Amniotic epithelial cell (primary cell): Measurements from ENCODE around the gene AQP7.
"Not testable (repeated sequence)": the region's sequence is repeated elsewhere in the genome, so short reads cannot be mapped to it uniquely, and the experiment has no call there.

Experiments used
- DNase-seq: peaks from one replicate; pipeline ENCODE4 v3.0.0-alpha.2; 2010; ENCODE audit warnings: low read depth

The AQP7 gene

GRCh38 chr9:33402371-33402770 lies at the start of gene AQP7:
Gene AQP7 (minus strand): TSS chr9:33402568. CDS start chr9:33401262, 1,306 bp downstream.
- not testable (repeated sequence) for DNase-seq

GRCh38 chr9:33450621-33451146 lies 48.3 kb upstream of the AQP7 start:
- no peak for DNase-seq

- no peak for DNase-seq
Observed at GRCh38 chr9:33449715-33450114, 47.3 kb upstream of the AQP7 start.

- no peak for DNase-seq
Observed at GRCh38 chr9:33447799-33448553, 45.6 kb upstream of the AQP7 start.

GRCh38 chr9:33446946-33447798 lies 44.8 kb upstream of the AQP7 start, which contains the start of gene AQP3:
Gene AQP3 (minus strand): TSS chr9:33447593. CDS start chr9:33447530, 63 bp downstream.
- peak; percentile 63 for DNase-seq

- no peak for DNase-seq
Observed at GRCh38 chr9:33446240-33446945, 44.0 kb upstream of the AQP7 start.

GRCh38 chr9:33445389-33446239 lies 43.2 kb upstream of the AQP7 start:
- no peak for DNase-seq

GRCh38 chr9:33443464-33444154 lies 41.2 kb upstream of the AQP7 start:
- no peak for DNase-seq

GRCh38 chr9:33443047-33443446 lies 40.7 kb upstream of the AQP7 start:
- DNase-seq = peak; percentile 47

GRCh38 chr9:33442125-33442524 lies 39.8 kb upstream of the AQP7 start:
- no peak for DNase-seq

- no peak for DNase-seq
Observed at GRCh38 chr9:33440609-33441008, 38.2 kb upstream of the AQP7 start.

- DNase-seq = no peak
Observed at GRCh38 chr9:33440204-33440603, 37.8 kb upstream of the AQP7 start.

GRCh38 chr9:33439731-33440130 lies 37.4 kb upstream of the AQP7 start:
- no peak for DNase-seq

GRCh38 chr9:33438926-33439680 lies 36.7 kb upstream of the AQP7 start:
- DNase-seq = no peak

- DNase-seq = no peak
Observed at GRCh38 chr9:33437898-33438297, 35.5 kb upstream of the AQP7 start.

GRCh38 chr9:33437205-33437604 lies 34.8 kb upstream of the AQP7 start:
- no peak for DNase-seq

GRCh38 chr9:33436445-33436844 lies 34.1 kb upstream of the AQP7 start:
- no peak for DNase-seq

- DNase-seq = peak; percentile 60
Observed at GRCh38 chr9:33435821-33436277, 33.5 kb upstream of the AQP7 start.

- DNase-seq = no peak
Observed at GRCh38 chr9:33434317-33435105, 32.1 kb upstream of the AQP7 start.
